SK-N-MC (cell line): ENCODE measurements around the gene UGT1A4.

Experiments used
- EZH2 ChIP-seq: fragments of 200-600 bp; sonication (generic); IDR thresholded peaks from one replicate; pipeline ENCODE4 v1.6.1; 2017; ENCODE audit warnings: antibody characterized with exemption
- POLR2AphosphoS5 ChIP-seq: IDR thresholded peaks from 2 replicates; pipeline ENCODE4 v1.6.1; 2012; ENCODE audit warnings: mild to moderate bottlenecking, low read depth, low read length, borderline replicate concordance

DNA sequence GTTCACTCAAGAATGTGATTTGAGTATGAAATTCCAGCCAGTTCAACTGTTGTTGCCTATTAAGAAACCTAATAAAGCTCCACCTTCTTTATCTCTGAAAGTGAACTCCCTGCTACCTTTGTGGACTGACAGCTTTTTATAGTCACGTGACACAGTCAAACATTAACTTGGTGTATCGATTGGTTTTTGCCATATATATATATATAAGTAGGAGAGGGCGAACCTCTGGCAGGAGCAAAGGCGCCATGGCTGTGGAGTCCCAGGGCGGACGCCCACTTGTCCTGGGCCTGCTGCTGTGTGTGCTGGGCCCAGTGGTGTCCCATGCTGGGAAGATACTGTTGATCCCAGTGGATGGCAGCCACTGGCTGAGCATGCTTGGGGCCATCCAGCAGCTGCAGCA is 41.5 kb downstream of the UGT1A4 start, which contains the start of gene UGT1A1:
- TF ChIP-seq POLR2AphosphoS5 (no peak), EZH2 (no peak)
